OCI-M2 (cell line): ENCODE measurements around the gene SEMA4G.

Experiments
- DNase-seq: peaks from one replicate; lab custom pipeline; 2025; ENCODE audit not compliant: unreplicated experiment; lab: John Stamatoyannopoulos, UW

The SEMA4G gene

DNA sequence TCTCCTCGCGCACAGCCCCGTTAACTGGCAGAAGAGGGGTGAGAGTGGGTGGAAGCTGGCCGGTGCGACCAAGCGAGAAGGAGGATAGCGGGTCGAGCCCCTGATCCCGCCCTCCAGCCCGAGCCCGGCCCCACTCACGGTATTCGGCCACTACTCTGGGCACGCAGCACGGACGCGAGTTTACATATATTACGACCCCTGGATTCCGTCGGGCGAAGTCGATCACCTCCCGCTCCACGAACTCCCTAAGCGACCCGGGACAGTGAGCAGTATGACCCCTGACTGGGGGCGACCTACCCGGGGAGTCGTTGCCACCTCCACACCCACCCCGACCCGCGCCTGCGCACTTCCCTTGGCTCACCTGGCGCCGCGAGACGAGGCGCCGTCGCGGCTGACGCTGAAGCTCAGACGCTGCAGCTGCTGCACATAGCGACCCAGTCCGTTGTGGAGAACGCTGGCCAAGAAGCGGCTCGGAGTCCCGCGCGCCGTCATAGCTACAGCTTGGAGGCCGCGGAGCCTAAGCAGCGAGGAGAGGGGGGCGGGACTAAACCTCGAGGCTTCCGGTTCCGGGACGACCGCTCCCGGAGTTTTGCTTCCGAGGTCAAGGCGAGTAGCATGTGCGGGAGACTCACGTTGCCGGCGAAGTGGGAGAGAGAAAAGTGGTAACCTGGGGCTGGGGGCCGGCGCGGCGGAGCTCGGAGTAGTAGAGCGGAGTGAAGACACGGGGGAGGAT lies 17.8 kb downstream of the SEMA4G start, which contains the start of the genes MRPL43 and TWNK:
Gene MRPL43, minus strand, starts transcription at position 546 of the 733 bp plus-strand sequence. Its CDS starts 54 bp downstream, at position 492.
Gene TWNK, plus strand, starts transcription at position 592 of the 733 bp plus-strand sequence. CDS start 668 bp downstream, outside the sequence.
- peak; percentile 52 for DNase-seq

DNA sequence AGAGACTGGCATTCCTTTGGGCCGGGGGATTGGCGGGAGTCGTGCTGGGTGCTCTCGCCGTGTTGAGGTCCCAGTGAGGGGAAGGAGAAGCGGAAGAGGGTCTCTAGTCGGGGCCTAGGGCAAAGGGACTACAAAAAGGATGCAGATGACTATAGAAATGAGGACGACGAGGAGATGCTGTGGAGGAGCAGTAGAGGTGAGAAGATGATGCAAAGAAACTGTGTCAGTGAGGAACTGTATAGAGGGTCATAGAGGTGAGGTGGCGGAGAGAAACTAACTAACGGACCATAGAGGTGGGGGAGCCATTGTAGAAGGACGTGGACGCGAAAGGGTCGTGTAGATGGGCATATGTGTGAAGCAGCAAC lies 18.4 kb downstream of the SEMA4G start:
- no peak for DNase-seq

GRCh38 chr10:100988166-100988565 lies 18.9 kb downstream of the SEMA4G start:
- DNase-seq: no peak

DNA sequence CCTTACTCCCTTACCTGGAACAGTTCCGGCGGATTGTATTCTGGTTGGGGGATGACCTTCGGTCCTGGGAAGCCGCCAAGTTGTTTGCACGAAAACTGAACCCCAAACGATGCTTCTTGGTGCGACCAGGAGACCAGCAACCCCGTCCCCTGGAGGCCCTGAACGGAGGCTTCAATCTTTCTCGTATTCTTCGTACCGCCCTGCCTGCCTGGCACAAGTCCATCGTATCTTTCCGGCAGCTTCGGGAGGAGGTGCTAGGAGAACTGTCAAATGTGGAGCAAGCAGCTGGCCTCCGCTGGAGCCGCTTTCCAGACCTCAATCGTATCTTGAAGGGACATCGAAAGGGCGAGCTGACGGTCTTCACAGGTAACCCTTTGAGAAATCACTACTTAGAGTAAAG lies 19.8 kb downstream of the SEMA4G start:
- DNase-seq: no peak

- DNase-seq: no peak
These were observed 24.8 kb downstream of the SEMA4G start for GRCh38 chr10:100993986-100994708.

GRCh38 chr10:100995181-100995580 lies 25.9 kb downstream of the SEMA4G start:
- no peak for DNase-seq

DNA sequence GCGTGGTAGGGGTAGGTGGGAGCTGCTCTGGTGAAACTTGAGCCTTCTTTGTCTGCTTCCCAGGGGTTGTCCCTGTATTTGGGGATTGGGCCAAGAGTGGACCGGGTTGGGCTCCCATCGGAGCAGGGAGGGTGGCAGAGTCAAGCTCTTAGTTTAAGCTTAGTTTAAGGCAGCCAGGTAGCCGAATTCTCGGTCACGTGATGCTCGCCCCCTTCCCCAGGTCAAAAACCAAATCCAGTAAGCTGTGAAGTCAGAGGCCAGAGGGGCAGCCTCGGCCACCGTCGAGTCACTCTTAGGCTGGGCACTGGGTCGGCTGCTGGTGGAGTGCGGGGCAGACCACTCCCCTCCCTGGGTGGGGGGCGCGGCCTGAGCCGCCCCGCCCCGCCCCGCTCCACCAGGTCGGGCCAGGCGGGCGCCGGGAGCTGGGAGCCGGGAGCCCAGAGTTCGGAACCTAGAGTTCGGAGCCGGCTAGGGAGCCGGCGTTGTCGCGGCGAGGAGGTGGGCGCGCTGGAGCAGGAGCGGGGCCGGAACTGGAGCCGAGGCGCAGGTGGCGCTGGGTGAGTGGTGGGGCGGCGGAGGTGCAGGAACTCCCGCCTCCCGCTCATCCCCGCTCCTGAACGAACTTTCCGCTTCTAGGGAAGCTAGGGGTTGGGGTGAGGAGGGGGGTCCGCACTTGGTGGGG lies 27.5 kb downstream of the SEMA4G start:
- DNase-seq: no peak

GRCh38 chr10:100997360-100998182 lies 28.3 kb downstream of the SEMA4G start:
- DNase-seq: peak; percentile 69

DNA sequence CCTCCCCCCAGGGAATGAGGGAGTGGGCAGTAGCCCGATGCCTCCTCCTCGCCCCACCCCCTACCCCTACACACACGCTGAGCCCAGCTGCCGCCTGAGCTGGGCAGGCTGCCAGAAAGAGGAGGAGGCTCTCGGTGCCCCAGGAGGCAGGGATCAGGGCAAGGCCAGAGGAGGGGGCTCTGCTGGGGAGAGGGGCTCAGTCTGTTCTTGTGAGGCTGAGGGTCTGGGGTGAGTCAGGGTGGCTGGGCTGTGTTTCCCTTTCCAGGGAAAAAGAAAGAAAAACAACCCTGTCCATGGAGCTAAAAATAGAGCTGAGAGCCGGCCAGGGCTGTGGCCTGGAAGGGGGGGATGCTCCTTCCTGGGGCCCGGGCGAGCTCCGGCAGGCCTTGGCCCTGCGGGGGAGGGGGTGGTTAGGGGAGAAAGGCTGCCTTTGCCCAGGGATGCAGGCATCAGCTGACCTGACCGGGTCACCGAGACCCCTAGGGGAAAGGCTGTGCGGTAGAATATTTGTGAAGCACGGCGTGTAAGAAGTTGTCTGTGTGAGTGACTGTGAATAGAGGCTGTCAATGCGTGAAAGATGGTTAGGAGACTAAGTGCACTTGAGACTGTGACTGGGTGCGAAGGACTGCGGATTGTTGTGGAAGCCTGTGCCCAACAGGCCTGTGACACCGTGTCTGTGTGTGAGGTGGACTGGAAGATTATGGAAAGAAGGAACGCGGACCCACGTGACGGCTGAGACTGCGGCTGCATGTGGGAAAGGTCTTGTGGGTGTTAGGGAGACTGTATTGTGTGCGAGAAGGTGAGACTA lies 29.1 kb downstream of the SEMA4G start:
- peak; percentile 69 for DNase-seq

DNA sequence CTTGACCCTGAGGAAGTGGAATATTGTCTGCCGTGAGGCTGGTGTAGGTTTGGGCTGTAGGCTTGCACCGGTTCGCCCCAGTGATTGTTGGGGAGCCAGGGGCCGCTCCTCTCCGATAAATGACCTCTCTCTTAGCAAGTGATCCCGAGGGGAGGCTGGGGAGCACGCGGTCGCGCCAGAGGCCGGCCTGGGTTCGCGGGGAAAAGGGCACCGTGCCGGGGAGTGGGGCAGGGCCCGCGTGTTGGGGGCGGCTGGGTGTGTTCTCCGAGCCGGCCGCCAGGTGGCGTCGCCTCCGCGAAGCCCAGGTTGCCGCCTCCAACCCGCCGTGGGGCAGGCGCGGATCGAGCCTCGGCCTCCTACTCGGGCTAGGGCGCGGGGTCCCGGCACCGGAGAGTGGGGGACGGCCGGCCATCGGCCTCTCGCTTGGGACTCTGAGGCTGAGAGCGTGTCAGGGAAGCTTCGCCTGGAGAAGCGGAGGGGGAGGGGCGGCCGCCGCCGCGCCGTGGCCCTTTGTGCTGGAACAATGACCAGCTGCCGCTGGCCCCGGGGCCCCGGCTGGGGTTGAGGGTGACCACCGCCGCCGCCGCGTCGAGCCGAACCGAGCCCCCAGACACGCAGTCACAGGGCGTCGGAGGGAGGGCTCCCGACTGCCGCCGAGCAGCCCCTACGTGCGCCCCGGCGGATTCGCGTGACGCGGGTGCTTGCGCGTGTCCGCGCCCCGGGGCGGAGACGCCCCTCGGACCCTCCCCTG lies 29.9 kb downstream of the SEMA4G start:
- no peak for DNase-seq

DNA sequence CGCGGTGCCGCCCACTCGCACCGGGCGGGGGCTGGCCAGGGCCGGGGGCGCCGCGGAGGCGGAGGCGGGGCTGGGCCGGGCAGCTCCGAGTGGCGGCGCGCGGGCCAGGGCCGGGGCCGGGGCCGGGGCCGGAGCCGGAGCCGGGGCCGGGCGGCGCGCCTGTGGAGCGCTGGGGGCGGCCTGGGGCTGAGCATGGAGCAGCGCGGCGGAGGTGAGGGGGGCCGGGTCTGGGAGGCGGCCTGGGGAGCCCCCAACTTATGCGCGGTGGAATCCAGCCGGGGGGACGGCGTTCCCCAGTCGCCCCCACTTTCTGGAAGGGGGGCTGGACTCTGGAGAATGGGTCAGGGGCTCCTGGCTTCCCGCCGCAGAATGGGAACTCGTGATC lies 30.4 kb downstream of the SEMA4G start, which contains the start of gene LZTS2:
Gene LZTS2, plus strand, starts transcription at position 67 of the 385 bp plus-strand sequence. CDS start 2,731 bp downstream, outside the sequence.
- no peak for DNase-seq

DNA sequence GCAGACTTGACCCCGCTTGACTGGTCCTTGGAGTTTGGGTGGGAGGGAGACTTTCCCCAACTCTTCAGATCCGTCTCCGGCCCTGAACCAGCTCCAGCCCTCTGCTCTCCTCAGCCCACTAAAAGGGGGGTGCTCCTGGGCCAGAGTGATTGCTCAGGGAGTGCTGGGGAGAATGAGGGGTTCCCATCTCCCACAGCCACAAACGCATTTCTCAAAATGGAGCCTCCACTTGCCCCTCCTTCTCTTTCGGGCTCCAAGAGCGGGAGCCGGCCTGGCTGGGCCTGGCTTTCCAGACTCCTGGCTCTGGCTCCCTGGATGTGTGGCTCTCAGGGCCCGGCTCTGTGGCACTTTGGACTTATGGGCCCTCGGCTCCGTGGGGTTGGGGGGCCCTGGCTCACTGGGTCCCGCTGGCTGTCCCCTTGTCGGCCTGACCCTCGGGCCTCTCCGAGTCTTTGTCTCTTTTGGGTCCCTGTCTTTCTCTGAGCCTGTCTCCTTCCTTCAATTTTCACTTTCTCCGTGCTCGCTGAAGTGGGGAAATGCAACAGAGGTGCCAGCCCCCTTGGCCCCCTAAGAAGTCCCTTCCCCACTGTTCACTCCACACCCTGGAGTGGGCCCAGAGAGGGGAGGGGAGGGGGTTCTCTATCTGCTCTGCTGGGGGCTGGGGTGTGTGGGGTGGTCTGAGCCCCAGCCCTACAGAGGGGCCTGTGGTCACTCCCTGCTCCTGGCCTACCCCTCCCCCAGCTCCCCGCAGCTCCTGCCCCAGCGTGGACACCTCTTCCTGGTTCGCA lies 31.0 kb downstream of the SEMA4G start:
- no peak for DNase-seq

DNA sequence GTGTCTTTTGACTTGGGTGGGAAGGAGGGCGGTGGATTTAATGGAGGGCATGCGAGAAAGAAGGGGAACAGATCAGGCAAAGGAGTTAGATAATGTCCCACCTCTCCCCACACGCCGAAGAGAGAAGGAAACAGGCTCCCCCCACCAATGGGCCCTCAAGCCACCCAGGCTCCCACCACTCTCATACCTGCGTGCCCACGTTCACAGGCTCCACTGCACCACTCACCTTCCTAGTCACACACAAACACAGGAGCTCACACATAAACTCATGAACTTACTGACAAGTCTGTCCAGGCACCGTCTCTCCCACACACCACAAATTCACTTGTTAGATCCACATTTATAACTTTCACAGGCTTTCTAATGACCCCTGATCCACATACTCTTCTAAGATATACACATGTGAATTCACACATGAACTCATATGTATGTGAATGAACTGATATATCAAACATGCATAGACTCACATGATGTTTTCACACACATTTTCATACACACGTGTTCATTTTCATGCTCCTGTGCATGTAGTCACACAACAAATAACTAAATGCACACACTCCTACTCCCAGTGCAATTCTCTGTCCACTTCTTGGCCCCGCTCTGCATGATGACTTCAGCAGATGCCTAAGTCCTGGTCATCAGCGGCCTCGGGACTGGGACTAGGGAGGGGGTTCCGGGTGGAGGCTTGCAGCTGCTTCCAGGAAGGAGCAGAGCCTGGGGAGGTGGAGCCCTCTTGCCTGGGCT lies 31.8 kb downstream of the SEMA4G start:
- DNase-seq: no peak

DNA sequence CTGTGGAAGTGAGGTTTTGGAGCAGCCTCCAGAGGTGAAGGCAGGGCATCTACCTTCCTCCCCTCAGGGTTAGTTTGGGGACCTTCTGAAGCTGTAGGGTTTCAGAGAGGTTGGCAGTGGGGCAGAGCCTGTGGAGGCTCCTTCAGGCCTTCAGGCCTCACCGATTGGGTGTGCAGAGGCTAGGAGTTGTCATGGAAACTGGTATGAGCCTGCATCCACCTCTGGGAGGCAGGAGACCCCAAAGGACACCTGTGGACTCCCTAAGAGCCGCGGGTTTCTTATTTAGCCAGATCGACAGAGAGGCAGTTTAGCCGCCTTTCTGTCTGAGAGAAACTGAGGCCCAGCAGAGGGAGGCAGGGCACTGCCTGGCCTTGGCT lies 32.3 kb downstream of the SEMA4G start:
- DNase-seq: no peak

GRCh38 chr10:101002456-101002855 lies 33.2 kb downstream of the SEMA4G start:
- DNase-seq: no peak

- no peak for DNase-seq
These were observed 34.4 kb downstream of the SEMA4G start for GRCh38 chr10:101003639-101004206.

DNA sequence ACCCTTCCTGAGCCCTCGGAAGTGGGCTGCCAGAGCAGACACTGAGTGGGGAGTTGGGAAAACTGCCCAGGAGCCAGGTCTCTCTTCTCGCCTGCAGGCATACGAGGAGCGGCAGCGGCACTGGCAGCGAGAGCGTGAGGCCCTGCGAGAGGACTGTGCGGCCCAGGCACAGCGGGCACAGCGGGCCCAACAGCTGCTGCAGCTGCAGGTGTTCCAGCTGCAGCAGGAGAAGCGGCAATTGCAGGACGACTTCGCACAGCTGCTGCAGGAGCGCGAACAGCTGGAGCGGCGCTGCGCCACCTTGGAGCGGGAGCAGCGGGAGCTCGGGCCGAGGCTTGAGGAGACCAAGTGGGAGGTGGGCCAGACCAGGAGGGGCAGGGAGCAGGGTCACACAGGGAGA lies 36.1 kb downstream of the SEMA4G start:
- DNase-seq: no peak
